Neural cell (in vitro differentiated cells): ENCODE measurements around the gene DACH1. TPM values are rescaled to one million over a fixed set of nuclear protein-coding genes. Genes with fewer than 3 reads are reported as not detected.

Experiments
- H2AFZ ChIP-seq: fragments of 200-600, 300-800 bp; sonication (generic), shearing (Covaris generic); 2 replicates; pipeline ENCODE4 v1.6.0; 2014; ENCODE audit warnings: low read depth, mild to moderate bottlenecking, antibody characterized with exemption, low read length, moderate library complexity
- H3F3A ChIP-seq: fragments of 200-600 bp; shearing (Covaris generic); 2 replicates; pipeline ENCODE4 v1.6.1; 2016; ENCODE audit warnings: mild to moderate bottlenecking, moderate library complexity, mixed read lengths, antibody characterized with exemption, low read length; ENCODE audit not compliant: insufficient read depth, poor library complexity, severe bottlenecking
- H3K27ac ChIP-seq: fragments of 200-600, 300-800 bp; sonication (generic), shearing (Covaris generic); 2 replicates; pipeline ENCODE4 v1.5.1; 2014; ENCODE audit warnings: mild to moderate bottlenecking, low read length, moderate library complexity
- H3K27me3 ChIP-seq: fragments of 300-800, 200-600 bp; sonication (generic), shearing (Covaris generic); 2 replicates; pipeline ENCODE4 v1.6.0; 2014; ENCODE audit warnings: mild to moderate bottlenecking, low read depth, low read length, moderate library complexity; ENCODE audit not compliant: insufficient read depth
- H3K36me3 ChIP-seq: fragments of 300-800, 200-600 bp; sonication (generic), shearing (Covaris generic); 2 replicates; pipeline ENCODE4 v1.5.1; 2014; ENCODE audit warnings: mild to moderate bottlenecking, antibody characterized with exemption, low read length, moderate library complexity; ENCODE audit not compliant: insufficient read depth
- H3K4me2 ChIP-seq: fragments of 300-800, 200-600 bp; sonication (generic), shearing (Covaris generic); 2 replicates; pipeline ENCODE4 v1.6.0; 2014; ENCODE audit warnings: mild to moderate bottlenecking, low read length
- H3K4me3 ChIP-seq: fragments of 300-800, 200-600 bp; sonication (generic), shearing (Covaris generic); 2 replicates; pipeline ENCODE4 v1.5.1; 2014; ENCODE audit warnings: mild to moderate bottlenecking, low read length, moderate library complexity
- H3K79me2 ChIP-seq: fragments of 200-600 bp; shearing (Covaris generic); replicated peaks from 2 replicates; pipeline ENCODE4 v1.6.0; 2014; ENCODE audit warnings: mild to moderate bottlenecking, low read length, moderate library complexity; ENCODE audit not compliant: insufficient read depth
- H3K9ac ChIP-seq: fragments of 300-800, 200-600 bp; sonication (generic), shearing (Covaris generic); 2 replicates; pipeline ENCODE4 v1.6.1; 2016; ENCODE audit warnings: mild to moderate bottlenecking, low read length, mixed read lengths
- H3K9me2 ChIP-seq: fragments of 200-600 bp; shearing (Covaris generic); 2 replicates; pipeline ENCODE4 v1.6.1; 2016; ENCODE audit warnings: mild to moderate bottlenecking, low read length, mixed read lengths; ENCODE audit not compliant: insufficient read depth
- H3K9me3 ChIP-seq: fragments of 200-600, 300-800 bp; sonication (generic), shearing (Covaris generic); 2 replicates; pipeline ENCODE4 v1.6.1; 2016; ENCODE audit warnings: mild to moderate bottlenecking, mixed run types, low read length, moderate library complexity, mixed read lengths
- H4K20me1 ChIP-seq: fragments of 200-600 bp; shearing (Covaris generic); 2 replicates; pipeline ENCODE4 v1.6.1; 2016; ENCODE audit warnings: mild to moderate bottlenecking, mixed run types; ENCODE audit not compliant: insufficient read depth
- CTCF ChIP-seq: fragments of 450-650 bp; IDR thresholded peaks from 2 replicates; pipeline ENCODE4 v1.5.1; 2014; ENCODE audit warnings: antibody characterized with exemption, mild to moderate bottlenecking, moderate library complexity; ENCODE audit not compliant: poor library complexity, severe bottlenecking
- EP300 ChIP-seq: fragments of 450-650 bp; conservative IDR thresholded peaks from 2 replicates; pipeline ENCODE4 v1.6.1; 2014; ENCODE audit warnings: antibody characterized with exemption, mild to moderate bottlenecking, moderate library complexity; ENCODE audit not compliant: poor library complexity, severe bottlenecking
- EZH2 ChIP-seq: fragments of 200-600, 300-800 bp; shearing (Covaris generic), sonication (generic); IDR thresholded peaks from 2 replicates; pipeline ENCODE4 v1.6.1; 2014; ENCODE audit warnings: antibody characterized with exemption, low read length, borderline replicate concordance, mild to moderate bottlenecking; ENCODE audit not compliant: insufficient read depth, poor library complexity, severe bottlenecking
- MXI1 ChIP-seq: fragments of 450-650 bp; conservative IDR thresholded peaks from 2 replicates; pipeline ENCODE4 v1.6.1; 2014; ENCODE audit warnings: antibody characterized with exemption, mild to moderate bottlenecking; ENCODE audit not compliant: poor library complexity, severe bottlenecking
- POLR2AphosphoS5 ChIP-seq: IDR thresholded peaks from 2 replicates; pipeline ENCODE4 v1.6.1; 2012
- RAD21 ChIP-seq: fragments of 450-650 bp; conservative IDR thresholded peaks from 2 replicates; pipeline ENCODE4 v1.6.1; 2014; ENCODE audit warnings: antibody characterized with exemption, mild to moderate bottlenecking, moderate library complexity
- REST ChIP-seq: IDR thresholded peaks from 2 replicates; pipeline ENCODE4 v1.6.1; 2012; ENCODE audit warnings: borderline replicate concordance
- SMC3 ChIP-seq: fragments of 450-650 bp; conservative IDR thresholded peaks from 2 replicates; pipeline ENCODE4 v1.6.1; 2014; ENCODE audit warnings: antibody characterized with exemption, mild to moderate bottlenecking, moderate library complexity; ENCODE audit not compliant: poor library complexity
- TAF1 ChIP-seq: IDR thresholded peaks from 2 replicates; pipeline ENCODE4 v1.6.1; 2012; ENCODE audit warnings: low read depth
- polyA plus RNA-seq: library from polyadenylated mRNA; depleted of rRNA; stranded (reverse); fragments of >200 nt; gene quantifications from 2 replicates; pipeline ENCODE4 v1.2.3, GENCODE V29; 2014

The DACH1 gene
- polyA plus RNA-seq, 1 donor from 2014 or later = 20.0 TPM

GRCh38 chr13:71448080-71448630 lies 418.8 kb downstream of the DACH1 start:
- Histone ChIP-seq H3K36me3 (no peaks in the 10 kb centered on the region), H3K9me2 (no peaks in the 10 kb centered on the region)

DNA sequence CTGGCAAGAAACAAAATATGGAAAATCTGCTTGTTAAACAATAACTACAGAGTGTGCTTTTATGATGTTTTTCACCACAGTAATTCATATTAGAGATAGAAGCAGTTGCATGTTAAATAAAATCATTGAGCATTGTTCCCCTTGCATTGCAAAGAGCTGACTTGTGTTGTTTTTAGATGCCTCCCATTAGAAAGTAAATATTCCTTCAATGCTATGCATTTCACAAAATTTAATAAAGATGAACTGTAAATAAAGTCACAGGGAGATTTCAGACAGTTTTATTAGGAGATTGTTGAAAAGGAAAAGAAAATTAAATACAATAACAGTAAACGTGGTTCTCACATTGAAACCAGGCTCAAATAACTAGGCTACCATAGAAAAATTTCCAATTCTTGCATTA lies 429.3 kb downstream of the DACH1 start:
- H3F3A ChIP-seq = no peaks in the 10 kb centered on the region
- H3K4me2 ChIP-seq = no peak overlapping the region
- no peaks in the 10 kb centered on the region for H3K9me2 ChIP-seq
- H3K9ac ChIP-seq = no peak overlapping the region
- no peak overlapping the region for H3K4me3 ChIP-seq
- H3K9me3 ChIP-seq = no peaks in the 10 kb centered on the region
- H3K27me3 ChIP-seq = no peaks in the 10 kb centered on the region
- no peak overlapping the region for H3K27ac ChIP-seq
- no peaks in the 10 kb centered on the region for H4K20me1 ChIP-seq
- H2AFZ ChIP-seq = no peak overlapping the region
- no peaks in the 10 kb centered on the region for H3K79me2 ChIP-seq
- H3K36me3 ChIP-seq = no peaks in the 10 kb centered on the region
- TF ChIP-seq EP300 = no peak
- no peak for TF ChIP-seq POLR2AphosphoS5
- TF ChIP-seq REST = no peak

More at GRCh38 chr13:71448080-71448630, 418.8 kb downstream of the DACH1 start:
- no peak overlapping the region for H3K27ac ChIP-seq
- H3K4me2 ChIP-seq = no peak overlapping the region
- H4K20me1 ChIP-seq = no peaks in the 10 kb centered on the region
- H3K9ac ChIP-seq = no peak overlapping the region
- TF ChIP-seq SMC3 (no peak), CTCF (no peak), MXI1 (no peak), POLR2AphosphoS5 (no peak), EP300 (no peak), RAD21 (no peak), EZH2 (no peak), TAF1 (no peak), REST (no peak)
- no peak overlapping the region for H3K4me3 ChIP-seq
- no peaks in the 10 kb centered on the region for H3K9me3 ChIP-seq
- no peak overlapping the region for H2AFZ ChIP-seq
- no peaks in the 10 kb centered on the region for H3K27me3 ChIP-seq
- no peaks in the 10 kb centered on the region for H3K79me2 ChIP-seq
- H3F3A ChIP-seq = no peaks in the 10 kb centered on the region
